Heart left ventricle (tissue), 16 donors: Measurements from ENCODE around the gene AOC2. TPM values are rescaled to one million over a fixed set of nuclear protein-coding genes. Genes with fewer than 3 reads are reported as not detected.
"Not testable (repeated sequence)": the region's sequence is repeated elsewhere in the genome, so short reads cannot be mapped to it uniquely, and the experiment has no call there.

Source experiments
- ATAC-seq, 4 donors: fragments of 200-7000 bp; cut with Tn5 transposase; one replicate each; pipeline ENCODE4 v1.9.1; 2020 to 2022; ENCODE audit warnings: moderate library complexity in 4 of 4, mild to moderate bottlenecking in 3 of 4, moderate number of reproducible peaks in 1 of 4
- DNase-seq, 5 donors: peaks; one replicate each; pipeline ENCODE4 v3.0.0-alpha.2; 2020
- H3K27ac ChIP-seq, 12 donors: fragments of 200-600 bp; sonication (generic) in 4 of 12; one replicate each; pipeline versions ENCODE4 v1.5.0 to v1.8.0; 2016 to 2022; ENCODE audit warnings: mild to moderate bottlenecking in 2 of 12
- H3K27me3 ChIP-seq, 9 donors: fragments of 200-600 bp; sonication (generic) in 2 of 9; one replicate each; pipeline versions ENCODE4 v1.5.1 to v1.8.0; 2016 to 2022; ENCODE audit warnings: mild to moderate bottlenecking in 3 of 9
- H3K36me3 ChIP-seq, 9 donors: fragments of 200-600 bp; sonication (generic) in 2 of 9; one replicate each; pipeline versions ENCODE4 v1.5.0 to v1.8.0; 2018 to 2022; ENCODE audit warnings: mild to moderate bottlenecking in 2 of 9
- H3K4me1 ChIP-seq, 12 donors: fragments of 200-600 bp; sonication (generic) in 4 of 12; one replicate each; pipeline versions ENCODE4 v1.5.0 to v1.8.0; 2016 to 2022; ENCODE audit warnings: mild to moderate bottlenecking in 3 of 12
- H3K4me3 ChIP-seq, 12 donors: fragments of 200-600 bp; sonication (generic) in 4 of 12; one replicate each; pipeline versions ENCODE4 v1.5.0 to v1.8.0; 2017 to 2022; ENCODE audit warnings: mild to moderate bottlenecking in 9 of 12, moderate library complexity in 4 of 12
- H3K9me3 ChIP-seq, 12 donors: fragments of 200-600 bp; sonication (generic) in 4 of 12; one replicate each; pipeline versions ENCODE4 v1.5.0 to v1.8.0; 2016 to 2022; ENCODE audit warnings: mild to moderate bottlenecking in 1 of 12
- POLR2A ChIP-seq, 2 donors: fragments of 450-650 bp; IDR thresholded peaks; one replicate each; pipeline ENCODE4 v1.6.1; 2017; ENCODE audit warnings: antibody characterized with exemption in 2 of 2, mild to moderate bottlenecking in 2 of 2, moderate library complexity in 2 of 2
- WGBS, 4 donors: extraction: QIAGEN DNeasy Blood & Tissue Kit in 2 of 4; methylation state at CpG; one replicate each; pipeline versions ENCODE4 v1.1.5 to v1.1.7; 2013 to 2018; 5-methylcytosine and 5-hydroxymethylcytosine counted together
- intact Hi-C, 10 donors: fragments of 100-400 bp; cut with DNase I; formaldehyde crosslinking; loops; one replicate each; pipeline versions ENCODE4 v1.11.1 to v1.14.2; 2022
- polyA plus RNA-seq, 2 donors: library from polyadenylated mRNA; stranded (reverse); fragments of 200-250 nt; gene quantifications; one replicate each; pipeline ENCODE4 v1.2.3, GENCODE V29; 2013
- total RNA-seq, 9 donors: library from RNA; depleted of rRNA in 2 of 9; stranded (reverse); fragments of >200 nt in 2 of 9; fragmentation: NEBNext Ultra II Directional in 3 of 9; extraction: Animal tissue kit (Norgen Biotek cat#: 25700) in 3 of 9; gene quantifications; one replicate each; pipeline versions ENCODE4 v1.1.0 to v1.2.4, GENCODE V29; 2016 to 2023
- TF ChIP-seq, protein P1 (sequence below), 12 donors: fragments of 200-600 bp; sonication (generic) in 4 of 12; IDR thresholded peaks; one replicate each; pipeline versions ENCODE4 v1.5.0 to v1.8.0; 2018 to 2022; ENCODE audit warnings: antibody characterized with exemption in 12 of 12, mild to moderate bottlenecking in 5 of 12
- donor health status: ischemic (EF 13 %, LVEDD 7.1; RV severe dilation, severe dysfunction).
- donor health status: healthy with polysubstance abuse.
- donor health status: DM: no; HTN: yes; CAD: no.
- donor health status: DM: no; HTN: no; CAD: no.
- donor health status: ischemic (EF 25% LVEDD 6.9; RV normal size, moderate dysfunction).
- donor health status: ischemic (EF 25% LVEDD 5.7; RV mildly dilated, moderate dysfunction).
- donor health status: healthy.
- donor health status: DM: yes; HTN: yes; CAD: no.
- donor health status: ischemic (EF 35%, LVEDD 5.7; RV mildly dilated, moderate dysfunction).
- donor health status: nonischemic (EF 11% LVEDD 7.7; RV severe dilation, severe dysfunction).
- donor health status: DM: yes; HTN: yes; CAD: no.
- donor health status: PGD.
- donor health status: ischemic (EF 29% LVEDD 5.4; RV normal size, mild dysfunction).
- donor health status: nonischemic (EF 23%, LVEDD 6.1; RV moderate dilation, normal function).

Gene AOC2
- total and polyA plus RNA-seq, 11 donors, result 0.21 to 0.88 (median 0.44) TPM

GRCh38 chr17:42866216-42866615 lies 21.8 kb downstream of the AOC2 start:
- Histone ChIP-seq H3K4me1 (peaks cover 0 to 16% (median 0%) of the 10 kb centered on the region in 12 donors), H3K36me3 (no peaks in the 10 kb centered on the region), H3K4me3 (no peak overlapping the region), H3K27ac (no peak overlapping the region), H3K27me3 (no peaks in the 10 kb centered on the region), H3K9me3 (peaks cover 0 to 13% (median 4%) of the 10 kb centered on the region in 12 donors)
- WGBS, 4 donors, result 78 to 85% (median 82%) methylated on average over 4 of the region's 4 CpGs
- intact Hi-C loops, result no loop called here
- ATAC-seq (no peak), DNase-seq (peak in 1 of 5 donors; percentile 20)
- TF ChIP-seq POLR2A (IDR thresholded peaks at IDR 0.05), result no peak
- TF ChIP-seq, protein P1, sequence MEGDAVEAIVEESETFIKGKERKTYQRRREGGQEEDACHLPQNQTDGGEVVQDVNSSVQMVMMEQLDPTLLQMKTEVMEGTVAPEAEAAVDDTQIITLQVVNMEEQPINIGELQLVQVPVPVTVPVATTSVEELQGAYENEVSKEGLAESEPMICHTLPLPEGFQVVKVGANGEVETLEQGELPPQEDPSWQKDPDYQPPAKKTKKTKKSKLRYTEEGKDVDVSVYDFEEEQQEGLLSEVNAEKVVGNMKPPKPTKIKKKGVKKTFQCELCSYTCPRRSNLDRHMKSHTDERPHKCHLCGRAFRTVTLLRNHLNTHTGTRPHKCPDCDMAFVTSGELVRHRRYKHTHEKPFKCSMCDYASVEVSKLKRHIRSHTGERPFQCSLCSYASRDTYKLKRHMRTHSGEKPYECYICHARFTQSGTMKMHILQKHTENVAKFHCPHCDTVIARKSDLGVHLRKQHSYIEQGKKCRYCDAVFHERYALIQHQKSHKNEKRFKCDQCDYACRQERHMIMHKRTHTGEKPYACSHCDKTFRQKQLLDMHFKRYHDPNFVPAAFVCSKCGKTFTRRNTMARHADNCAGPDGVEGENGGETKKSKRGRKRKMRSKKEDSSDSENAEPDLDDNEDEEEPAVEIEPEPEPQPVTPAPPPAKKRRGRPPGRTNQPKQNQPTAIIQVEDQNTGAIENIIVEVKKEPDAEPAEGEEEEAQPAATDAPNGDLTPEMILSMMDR (IDR thresholded peaks at IDR 0.05), result no peak

- H3K9me3 ChIP-seq, result peaks cover 0 to 13% (median 4%) of the 10 kb centered on the region in 12 donors
- ATAC-seq, result no peak
- no peak overlapping the region for H3K27ac ChIP-seq
- peaks cover 0 to 16% (median 0%) of the 10 kb centered on the region in 12 donors for H3K4me1 ChIP-seq
- no peaks in the 10 kb centered on the region for H3K36me3 ChIP-seq
- no peaks in the 10 kb centered on the region for H3K27me3 ChIP-seq
- 64 to 73% (median 69%) methylated on average over 8 to 12 of the region's 12 CpGs for WGBS, 4 donors
- intact Hi-C loops, result no loop called here
- no peak overlapping the region for H3K4me3 ChIP-seq
- TF ChIP-seq, protein P1 (IDR thresholded peaks at IDR 0.05), result no peak
- TF ChIP-seq POLR2A (IDR thresholded peaks at IDR 0.05), result no peak
- DNase-seq, result peak in 1 of 5 donors; percentile 34
These were observed 22.5 kb downstream of the AOC2 start for GRCh38 chr17:42866631-42867575.

GRCh38 chr17:42867694-42868261 lies 23.4 kb downstream of the AOC2 start:
- peak in 1 of 5 donors; percentile 14 for DNase-seq
- ATAC-seq, H3K36me3 ChIP-seq, intact Hi-C loops, H3K4me3 ChIP-seq, H3K27ac ChIP-seq, H3K27me3 ChIP-seq: not testable (repeated sequence)
- WGBS, 4 donors, result 91 to 93% (median 92%) methylated on average over 12 to 21 of the region's 21 CpGs
- H3K4me1 ChIP-seq, result peaks cover 0 to 16% (median 0%) of the 10 kb centered on the region in 12 donors
- H3K9me3 ChIP-seq, result peaks cover 0 to 13% (median 4%) of the 10 kb centered on the region in 12 donors

GRCh38 chr17:42868338-42868737 lies 24.0 kb downstream of the AOC2 start:
- Histone ChIP-seq H3K27ac (no peak overlapping the region), H3K4me3 (no peak overlapping the region), H3K4me1 (peaks cover 0 to 16% (median 0%) of the 10 kb centered on the region in 12 donors), H3K36me3 (no peaks in the 10 kb centered on the region), H3K9me3 (peaks cover 0 to 13% (median 4%) of the 10 kb centered on the region in 12 donors), H3K27me3 (no peaks in the 10 kb centered on the region)
- ATAC-seq, result no peak
- intact Hi-C loops, result no loop called here
- peak in 1 of 5 donors; percentile 29 for DNase-seq
- 94 to 97% (median 96%) methylated on average over 11 to 12 of the region's 12 CpGs for WGBS, 4 donors
- TF ChIP-seq POLR2A (IDR thresholded peaks at IDR 0.05), result no peak
- TF ChIP-seq, protein P1 (IDR thresholded peaks at IDR 0.05), result no peak
